DMS53 (cell line): ENCODE measurements around the gene CD248.
"Not testable (repeated sequence)": the region's sequence is repeated elsewhere in the genome, so short reads cannot be mapped to it uniquely, and the experiment has no call there.

Experiments
- DNase-seq: peaks from one replicate; lab custom pipeline; 2025; lab: John Stamatoyannopoulos, UW

The CD248 gene, protein sequence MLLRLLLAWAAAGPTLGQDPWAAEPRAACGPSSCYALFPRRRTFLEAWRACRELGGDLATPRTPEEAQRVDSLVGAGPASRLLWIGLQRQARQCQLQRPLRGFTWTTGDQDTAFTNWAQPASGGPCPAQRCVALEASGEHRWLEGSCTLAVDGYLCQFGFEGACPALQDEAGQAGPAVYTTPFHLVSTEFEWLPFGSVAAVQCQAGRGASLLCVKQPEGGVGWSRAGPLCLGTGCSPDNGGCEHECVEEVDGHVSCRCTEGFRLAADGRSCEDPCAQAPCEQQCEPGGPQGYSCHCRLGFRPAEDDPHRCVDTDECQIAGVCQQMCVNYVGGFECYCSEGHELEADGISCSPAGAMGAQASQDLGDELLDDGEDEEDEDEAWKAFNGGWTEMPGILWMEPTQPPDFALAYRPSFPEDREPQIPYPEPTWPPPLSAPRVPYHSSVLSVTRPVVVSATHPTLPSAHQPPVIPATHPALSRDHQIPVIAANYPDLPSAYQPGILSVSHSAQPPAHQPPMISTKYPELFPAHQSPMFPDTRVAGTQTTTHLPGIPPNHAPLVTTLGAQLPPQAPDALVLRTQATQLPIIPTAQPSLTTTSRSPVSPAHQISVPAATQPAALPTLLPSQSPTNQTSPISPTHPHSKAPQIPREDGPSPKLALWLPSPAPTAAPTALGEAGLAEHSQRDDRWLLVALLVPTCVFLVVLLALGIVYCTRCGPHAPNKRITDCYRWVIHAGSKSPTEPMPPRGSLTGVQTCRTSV

DNA sequence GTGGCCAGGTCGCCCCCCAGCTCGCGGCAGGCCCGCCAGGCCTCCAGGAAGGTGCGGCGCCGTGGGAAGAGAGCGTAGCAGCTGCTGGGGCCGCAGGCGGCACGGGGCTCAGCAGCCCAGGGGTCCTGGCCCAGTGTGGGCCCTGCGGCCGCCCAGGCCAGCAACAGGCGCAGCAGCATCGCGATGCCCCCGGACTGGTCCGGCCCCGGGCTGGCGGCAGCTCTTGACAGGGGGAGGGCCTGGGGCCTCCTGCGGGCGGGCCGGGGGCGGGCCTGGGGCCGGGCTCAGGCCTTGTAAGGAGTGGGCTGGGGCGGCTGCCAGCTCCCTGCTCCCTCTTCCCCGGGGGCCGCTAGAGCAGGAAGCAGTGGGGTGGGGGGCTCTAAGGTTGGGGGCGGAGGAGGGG, at the start of gene CD248:
CD248 (minus strand) TSS at position 196 of the 403 bp plus-strand sequence; CDS start at position 179, 17 bp downstream.
- DNase-seq: peak; percentile 64

DNA sequence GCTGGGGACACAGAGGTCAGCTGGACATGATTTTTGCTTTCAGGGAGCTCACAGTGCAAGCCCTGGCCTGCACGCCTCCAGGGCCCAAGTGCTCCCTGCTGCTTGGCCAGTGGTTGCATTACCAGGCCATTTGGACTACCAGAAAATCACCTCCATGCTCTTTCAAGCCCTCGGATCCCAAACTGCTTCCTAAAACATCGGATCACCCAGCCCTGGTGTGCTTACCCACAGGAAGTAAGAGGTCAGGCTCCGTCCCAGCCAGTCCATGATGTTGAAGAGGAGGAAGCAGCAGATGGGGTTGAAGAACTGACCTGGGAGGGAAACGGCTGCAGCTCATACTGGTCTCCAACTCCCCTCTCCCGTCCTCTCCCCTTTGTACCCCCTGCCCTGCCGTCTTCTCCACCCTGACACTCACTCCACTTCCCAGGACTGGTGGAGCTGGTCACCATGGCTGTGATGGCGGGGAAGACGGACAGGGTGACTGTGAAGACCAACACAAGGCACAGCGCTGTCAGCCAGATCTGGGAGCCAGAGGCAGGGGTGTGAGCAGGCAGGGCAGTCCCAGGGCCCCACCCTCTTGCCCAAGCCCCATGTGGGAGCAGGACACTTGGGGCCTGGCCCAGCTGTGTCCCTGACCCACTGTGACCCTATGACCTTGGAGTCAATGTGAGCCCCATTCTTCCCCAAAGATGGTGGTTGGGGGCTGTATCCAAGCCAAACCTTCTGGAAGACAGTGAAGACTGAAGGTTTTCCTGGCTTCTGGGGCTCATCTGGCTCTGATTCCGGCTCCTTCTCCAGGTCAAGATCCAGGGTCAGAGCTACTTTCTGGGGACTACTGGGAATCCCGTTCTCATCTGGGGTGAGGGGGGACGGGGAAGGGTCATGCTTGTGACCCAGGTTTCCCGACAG, 49.1 kb upstream of the CD248 start:
- DNase-seq: no peak

DNA sequence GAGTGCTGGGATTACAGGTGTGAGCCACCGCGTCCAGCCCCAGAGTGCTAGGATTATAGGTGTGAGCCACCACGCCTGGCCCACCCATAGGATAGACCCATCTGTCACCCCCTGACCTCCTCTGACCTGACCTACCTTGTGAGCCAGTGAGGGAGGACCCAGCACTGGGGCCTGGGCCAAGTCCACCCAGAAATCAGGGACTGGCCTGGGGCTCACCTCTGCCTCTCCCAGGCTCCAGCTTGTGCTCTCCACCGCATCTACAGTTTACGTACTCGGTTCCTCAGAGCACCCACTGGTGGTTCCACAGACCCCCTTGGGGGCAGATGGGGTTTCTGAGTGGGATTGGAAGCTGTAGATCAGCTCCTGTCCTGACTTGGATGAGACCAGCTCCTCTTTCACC, 48.3 kb upstream of the CD248 start:
- no peak for DNase-seq

DNA sequence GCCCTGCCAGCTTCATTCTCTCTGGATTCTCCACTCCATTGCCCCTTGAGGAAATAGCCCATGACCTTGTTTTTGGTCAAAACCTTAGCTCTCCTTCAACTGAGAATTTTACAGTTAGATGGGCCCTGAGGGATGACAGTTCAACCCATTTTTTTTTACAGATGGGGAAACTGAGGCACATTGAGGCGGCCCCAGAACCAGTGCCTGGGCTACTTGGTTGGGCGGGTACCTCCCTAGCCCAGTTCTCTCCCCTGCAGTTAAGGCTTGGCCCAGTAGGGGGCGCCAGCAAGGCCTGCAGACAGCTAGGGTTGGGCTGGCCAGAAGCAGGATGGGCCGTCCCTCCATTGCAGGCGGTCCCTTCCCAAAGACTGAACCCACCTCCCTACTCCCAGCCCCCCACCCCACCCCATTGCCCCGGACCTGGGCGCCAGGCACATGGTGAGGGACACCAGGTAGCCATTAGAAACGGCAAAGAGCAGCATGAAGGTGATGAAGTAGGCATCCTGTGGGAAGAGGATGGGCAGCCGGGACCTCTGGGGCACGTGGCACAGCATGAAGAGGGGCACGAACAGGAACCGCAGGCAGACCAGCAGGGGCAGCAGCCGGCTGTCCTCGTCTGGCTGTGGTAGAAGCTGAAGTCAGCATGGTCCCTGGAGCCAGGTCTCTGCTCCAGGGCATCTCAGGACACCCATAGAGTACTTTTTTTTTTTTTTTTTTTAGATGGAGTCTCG, 47.1 kb upstream of the CD248 start:
- peak; percentile 65 for DNase-seq

DNA sequence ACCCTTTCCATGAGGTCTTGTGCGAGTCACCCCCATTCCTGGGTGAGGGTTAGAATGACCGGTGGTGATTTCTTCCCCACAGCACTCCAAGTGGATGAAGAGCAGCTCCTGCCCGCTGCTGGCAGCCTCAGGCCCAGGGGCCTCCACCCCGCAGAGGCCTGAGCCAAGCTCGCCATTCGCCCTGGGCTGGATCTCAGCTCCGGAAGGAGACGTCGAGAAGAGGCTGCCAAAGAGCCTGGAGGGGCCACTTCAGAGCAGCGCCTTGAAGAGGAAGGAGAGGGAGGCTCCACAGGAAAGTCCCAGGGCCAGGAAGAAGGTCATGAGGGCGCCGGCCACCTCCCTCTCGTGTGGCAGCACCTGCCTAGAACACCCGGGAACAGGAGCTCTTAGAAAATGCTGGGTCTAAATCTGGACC, 46.4 kb upstream of the CD248 start:
- DNase-seq: no peak

DNA sequence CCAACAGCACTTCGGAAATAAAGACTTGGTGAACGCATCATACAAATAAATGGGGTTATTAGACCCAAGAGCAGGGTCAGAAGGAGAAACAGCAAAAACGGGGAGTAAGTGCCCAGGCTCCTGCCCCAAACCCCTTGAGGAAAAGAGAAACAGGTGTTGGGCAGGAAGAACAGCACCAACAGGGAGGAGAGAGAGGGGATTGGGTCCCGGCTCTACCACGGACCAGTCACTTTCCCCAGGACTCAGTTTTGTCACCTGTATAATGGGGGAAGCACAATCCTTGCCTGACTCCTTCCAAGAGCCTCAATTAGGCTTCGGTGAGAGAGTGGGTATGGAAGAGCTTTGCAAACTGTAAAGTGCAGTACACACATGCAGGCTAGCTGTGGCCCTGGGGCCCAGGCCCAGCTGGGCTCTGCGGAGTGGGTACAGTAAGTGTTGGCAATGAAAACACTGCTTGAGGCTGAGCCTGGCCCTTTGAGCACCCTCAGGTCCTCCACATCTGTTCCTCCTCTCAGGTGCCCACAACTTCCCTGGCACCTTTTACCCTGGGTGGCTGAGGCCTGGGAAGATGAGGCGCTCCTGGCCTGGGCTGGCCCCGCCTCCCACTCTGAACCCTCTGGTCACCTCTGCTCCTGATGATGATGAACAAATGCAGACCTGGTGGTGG, 45.8 kb upstream of the CD248 start:
- no peak for DNase-seq

DNA sequence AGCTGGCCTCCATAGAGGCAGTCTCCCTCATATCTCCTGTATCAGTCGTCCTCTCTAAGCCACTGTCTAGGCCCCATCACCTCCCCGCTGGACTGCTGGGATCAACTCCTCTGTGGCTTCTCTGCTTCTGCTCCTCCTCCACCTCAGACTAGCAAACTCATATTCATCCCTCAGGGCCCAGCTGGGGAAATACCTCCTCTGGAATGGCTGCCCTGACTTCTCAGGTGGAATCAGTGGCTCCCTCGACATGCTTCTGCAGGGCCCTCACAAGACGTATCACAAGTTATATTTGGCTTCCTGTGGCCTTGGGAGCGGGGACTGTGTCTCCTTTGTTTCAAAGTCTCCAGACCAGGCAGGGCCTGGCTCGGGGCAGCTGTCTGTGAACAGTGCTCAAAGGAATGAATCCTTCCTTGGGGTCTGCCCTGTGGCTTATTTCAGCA, 44.7 kb upstream of the CD248 start:
- DNase-seq: no peak

DNA sequence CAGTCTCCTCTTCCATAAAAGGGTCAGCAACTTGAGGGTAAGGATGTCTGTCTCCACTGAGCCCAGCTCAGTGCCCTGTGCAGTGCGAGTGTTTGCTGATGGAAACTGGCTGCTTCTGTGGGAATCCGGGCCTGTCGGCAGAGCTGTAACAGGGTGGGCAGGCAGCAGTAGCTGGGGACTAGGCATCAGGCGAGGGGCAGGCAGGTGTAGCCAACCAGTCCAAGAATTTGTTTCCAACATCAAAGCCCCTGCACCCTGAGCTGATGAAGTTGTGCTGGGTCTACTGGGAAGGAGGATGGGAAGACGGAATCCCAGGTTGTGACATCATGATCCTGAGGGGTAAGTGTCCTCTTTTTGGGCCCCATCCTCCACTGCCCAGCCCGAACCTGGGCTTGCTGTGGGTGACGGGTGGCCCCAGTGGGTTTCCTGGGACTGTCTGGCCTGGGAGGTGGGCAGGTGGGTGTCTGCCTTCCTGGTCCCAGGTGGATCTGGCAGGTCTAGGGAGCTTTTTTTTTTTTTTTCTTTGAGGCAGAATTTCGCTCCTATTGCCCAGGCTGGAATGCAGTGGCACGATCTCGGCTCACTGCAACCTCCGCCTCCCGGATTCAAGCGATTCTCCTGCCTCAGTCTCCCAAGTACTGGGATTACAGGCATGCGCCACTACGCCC, 43.7 kb upstream of the CD248 start:
- DNase-seq: no peak

DNA sequence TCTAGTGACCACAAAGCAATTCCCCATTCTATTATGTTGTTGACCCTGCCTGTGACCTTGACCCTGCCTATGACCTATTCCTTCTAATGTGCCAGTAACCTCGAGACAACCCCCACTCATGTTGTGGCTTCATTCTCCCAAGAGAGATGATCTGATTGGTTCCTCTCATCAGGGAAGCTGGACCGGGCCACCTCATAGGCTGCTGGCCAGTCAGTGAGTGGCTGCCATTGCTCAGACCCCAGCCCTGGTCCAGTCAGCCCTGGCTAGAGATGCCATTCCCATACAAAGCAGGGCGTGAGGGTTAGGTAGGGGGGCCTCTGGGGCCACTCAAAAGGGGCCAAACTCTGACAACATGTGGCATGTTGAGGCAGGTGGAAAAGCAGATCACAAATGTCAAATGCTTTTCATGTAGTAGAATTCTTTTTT, 42.8 kb upstream of the CD248 start:
- peak; percentile 37 for DNase-seq

DNA sequence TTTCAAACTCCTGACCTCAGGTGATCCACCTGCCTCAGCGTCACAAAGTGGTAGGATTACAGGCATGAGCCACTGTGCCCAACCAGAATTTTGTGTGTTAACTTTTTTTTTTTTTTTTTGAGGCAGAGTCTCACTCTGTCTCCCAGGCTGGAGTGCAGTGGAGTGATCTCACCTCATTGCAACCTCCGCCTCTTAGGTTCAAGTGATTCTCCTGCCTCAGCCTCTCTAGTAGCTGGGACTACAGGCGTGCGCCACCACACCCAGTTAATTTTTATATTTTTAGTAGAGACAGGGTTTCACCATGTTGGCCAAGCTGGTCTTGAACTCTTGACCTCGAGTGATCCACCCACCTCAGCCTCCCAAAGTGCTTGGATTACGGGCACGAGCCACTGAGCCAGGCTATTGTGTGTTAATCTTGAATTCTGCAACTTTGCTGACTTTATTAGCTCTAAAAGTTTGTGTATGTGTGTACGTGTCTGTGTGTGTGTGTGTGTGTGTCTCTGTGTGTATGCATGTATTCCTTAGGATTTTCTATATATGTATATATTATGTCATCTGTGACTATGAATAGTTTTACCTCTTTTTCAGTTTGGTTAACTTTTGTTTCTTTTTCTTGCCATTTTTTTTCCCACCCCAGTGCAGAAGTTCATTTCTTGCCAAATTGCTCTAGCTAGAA, 33.9 kb upstream of the CD248 start:
- not testable (repeated sequence) for DNase-seq

DNA sequence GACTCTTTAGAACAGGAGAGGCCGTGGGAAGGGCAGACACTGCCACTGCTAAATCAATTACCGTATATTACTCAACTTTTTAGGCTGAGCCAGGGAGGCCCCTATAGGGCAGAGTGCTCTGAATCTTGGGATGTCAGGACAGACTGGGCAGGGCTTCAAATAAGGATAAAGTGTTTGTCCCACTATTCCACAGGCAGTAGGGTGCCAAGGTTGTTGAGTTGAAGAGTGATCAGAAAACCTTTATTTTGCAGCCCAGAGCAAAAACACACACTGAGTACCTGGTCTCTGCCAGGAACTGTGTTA, 32.2 kb upstream of the CD248 start:
- DNase-seq: no peak

DNA sequence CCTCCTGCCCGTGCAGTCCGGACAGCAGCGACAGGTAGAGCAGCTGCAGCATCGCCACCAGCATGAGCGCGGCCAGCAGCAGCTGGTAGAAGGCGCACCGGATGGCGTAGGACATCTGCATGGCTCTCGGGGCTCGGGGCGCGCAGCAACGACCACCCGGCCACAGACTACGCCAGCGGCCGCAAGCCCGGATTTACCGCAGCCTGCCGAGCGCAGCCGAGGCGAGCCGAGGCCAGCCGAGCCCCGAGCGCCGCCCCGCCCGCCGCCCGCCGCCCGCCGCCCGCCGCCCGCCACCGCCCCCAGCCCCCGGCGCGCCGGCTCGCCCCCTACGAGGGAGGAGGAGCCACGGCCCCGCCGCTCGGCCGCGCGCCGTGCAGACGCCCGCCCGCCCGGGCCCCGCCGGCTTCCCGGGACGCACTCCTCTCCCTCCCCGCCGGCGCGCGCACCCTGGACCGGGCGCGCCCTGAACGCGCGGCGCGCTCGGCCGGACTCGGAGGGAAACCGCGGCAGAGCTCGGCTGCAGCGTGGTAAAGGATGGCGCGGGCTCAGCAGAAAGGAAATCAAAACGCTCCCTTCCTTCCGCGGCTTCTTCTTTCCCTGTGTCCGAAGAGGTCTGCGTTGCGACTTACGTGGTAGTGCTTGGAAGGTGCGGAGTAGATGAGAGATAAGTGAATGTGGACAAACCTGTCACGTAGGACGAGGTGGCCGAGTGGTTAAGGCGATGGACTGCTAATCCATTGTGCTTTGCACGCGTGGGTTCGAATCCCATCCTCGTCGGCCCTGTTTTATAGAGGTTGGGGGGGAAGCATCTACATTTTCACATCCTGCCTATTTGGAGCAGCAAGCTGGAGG, 30.8 kb upstream of the CD248 start, which contains the start of gene B4GAT1:
B4GAT1 (minus strand) TSS at position 205 of the 852 bp plus-strand sequence; CDS start at position 121, 84 bp downstream.
- DNase-seq: peak; percentile 96

DNA sequence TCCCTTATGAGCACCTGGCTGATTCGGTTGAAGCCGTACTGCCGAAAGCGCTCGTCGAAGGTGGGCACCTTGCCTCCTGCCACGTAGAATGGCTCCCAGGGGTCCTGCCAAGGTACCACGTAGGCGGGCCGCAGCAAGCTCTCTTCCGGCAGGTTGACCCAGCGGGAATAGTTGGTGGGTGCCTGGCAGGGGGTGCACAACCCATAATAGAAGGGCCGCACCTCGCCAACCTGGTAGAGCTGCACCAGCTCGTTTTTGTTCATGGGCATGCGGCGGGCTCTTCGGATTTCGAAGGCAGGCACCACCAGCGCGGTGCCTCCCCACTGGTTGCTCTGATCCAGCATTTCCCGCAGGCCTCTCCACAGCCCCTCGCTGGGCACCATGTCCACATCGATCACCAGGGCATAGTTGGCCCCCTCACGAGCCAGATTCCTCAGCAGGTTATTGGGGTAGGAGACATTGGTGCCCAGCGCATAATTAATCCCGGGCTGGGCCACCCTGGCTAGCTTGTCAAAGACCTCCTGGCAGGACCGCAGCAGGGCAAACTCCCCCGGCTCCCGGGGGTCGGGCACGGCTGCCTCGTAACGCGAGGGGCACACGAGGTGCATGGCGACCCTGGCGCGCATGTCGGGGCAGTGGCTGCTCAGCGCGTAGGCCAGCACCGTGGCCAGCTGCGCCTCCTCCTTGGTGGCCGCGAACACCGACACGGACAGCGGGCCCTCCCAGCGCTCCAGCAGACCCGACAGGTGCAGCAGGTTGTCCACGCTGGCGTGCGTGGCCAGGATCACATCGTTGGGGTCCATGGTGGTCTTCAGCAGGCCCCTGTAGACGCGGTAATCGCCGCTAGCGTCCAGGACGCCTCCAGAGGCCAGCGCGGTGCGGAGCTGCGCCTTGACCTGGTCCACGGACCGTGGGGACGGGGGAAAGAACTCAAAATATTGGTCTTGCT, 29.9 kb upstream of the CD248 start:
- peak; percentile 80 for DNase-seq

DNA sequence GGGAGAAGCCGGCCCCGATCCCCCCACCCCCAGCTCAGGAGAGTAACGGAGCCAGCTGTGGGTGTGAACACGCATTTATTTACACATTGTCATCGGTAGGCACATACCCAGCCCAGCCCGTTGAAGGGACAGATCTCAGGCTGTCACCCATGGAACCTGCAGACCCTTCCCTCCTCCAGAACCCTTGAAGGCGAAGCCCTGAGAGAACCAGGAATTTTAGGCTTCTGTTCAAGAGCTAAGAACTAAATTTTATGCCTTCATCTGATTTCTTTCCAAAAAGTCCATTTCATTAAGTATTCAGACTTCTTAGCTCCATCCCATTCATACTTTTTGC, 28.4 kb upstream of the CD248 start:
- DNase-seq: no peak

DNA sequence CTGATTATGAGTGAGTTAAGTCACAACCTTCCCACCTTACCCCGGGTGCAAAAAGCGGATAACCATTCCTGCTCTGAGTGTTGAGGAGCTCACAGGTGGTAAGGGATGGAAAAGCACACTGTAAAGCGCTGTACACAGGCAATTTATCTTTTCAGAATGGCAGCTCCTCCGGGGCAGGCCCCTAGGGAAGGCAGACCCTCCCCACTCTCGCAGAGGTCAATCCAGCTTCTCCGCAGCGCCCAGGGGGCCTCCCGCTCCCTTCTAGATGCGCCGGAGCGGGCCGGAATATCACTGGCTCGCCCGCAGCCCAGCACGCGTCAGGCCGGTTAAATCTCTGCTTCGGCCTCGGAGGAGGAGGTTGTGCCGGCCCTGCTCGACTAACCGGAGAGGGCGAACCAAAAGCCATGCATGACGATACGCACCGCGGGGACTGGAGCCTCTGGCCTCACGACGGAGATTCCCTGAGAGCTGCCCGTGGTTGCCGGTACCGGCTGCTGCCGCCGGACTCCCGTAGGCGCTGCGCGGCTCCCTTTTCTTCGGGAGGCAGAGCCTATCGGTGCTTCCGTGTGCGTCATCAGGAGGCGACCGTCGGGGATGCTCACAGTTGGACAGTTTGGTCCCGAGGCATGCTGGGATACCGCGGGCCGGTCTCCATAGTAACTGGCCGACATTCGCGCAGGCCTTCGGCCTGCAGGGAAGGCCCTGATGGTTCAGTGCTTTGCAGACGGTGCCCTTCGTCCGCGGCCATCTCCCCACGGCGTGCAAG, 27.9 kb upstream of the CD248 start, which contains the start of gene BRMS1:
BRMS1 (minus strand) TSS at position 555 of the 766 bp plus-strand sequence. CDS start 2,870 bp downstream, outside the sequence.
- DNase-seq: peak; percentile 100

DNA sequence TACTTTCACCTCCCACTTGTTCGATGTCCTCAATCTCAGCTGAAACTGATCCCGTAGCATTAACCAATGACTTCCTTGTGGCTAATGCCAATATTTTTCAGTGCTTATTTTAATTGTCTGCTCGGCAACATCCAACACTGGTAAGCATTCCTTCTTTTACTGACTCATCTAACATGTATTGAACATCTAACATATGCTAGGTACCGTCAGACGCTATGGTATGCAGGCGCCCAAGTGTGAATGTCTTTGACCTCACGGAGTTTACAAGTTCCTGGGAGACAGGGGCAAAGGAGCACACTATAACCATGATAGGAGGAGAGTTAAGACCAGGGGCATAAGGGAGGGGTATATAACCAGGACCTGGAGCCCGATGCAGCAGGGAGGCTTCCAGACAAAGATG, 26.3 kb upstream of the CD248 start:
- no peak for DNase-seq
